ENCODE results near the gene LDHD. TPM values are rescaled to one million over a fixed set of nuclear protein-coding genes. Genes with fewer than 3 reads are reported as not detected.

LDHD gene
- 10 to 100 TPM; 11.8 to 12.6 TPM for polyA plus RNA-seq

- WGBS, 2 donors, result 44 to 46% methylated on average over 15 of the region's 15 CpGs
- peak within 1 kb of the TSS; percentile 29 to 67 for H3K27ac ChIP-seq (ENCODE audit: low read depth in 2 of 2, low read length in 1 of 2)
- H3K4me1 ChIP-seq (ENCODE audit: control insufficient read depth in 2 of 2, insufficient read depth in 2 of 2, low read length in 1 of 2), result peaks cover 0 to 8% of the 10 kb centered on the region in 2 donors
- peaks cover 0 to 3% of the 10 kb centered on the region in 2 donors for H3K36me3 ChIP-seq (ENCODE audit: control insufficient read depth in 2 of 2, insufficient read depth in 2 of 2, low read length in 1 of 2)
- H3K4me3 ChIP-seq (ENCODE audit: low read depth in 1 of 2, low read length in 2 of 2), result peak within 1 kb of the TSS; percentile 63 to 67
- H3K27me3 ChIP-seq (ENCODE audit: control insufficient read depth in 1 of 2, insufficient read depth in 2 of 2, low read length in 2 of 2), result no peaks in the 10 kb centered on the region
- H3K9me3 ChIP-seq (ENCODE audit: control insufficient read depth in 2 of 2, insufficient read depth in 1 of 2, low read depth in 1 of 2, low read length in 1 of 2), result no peaks in the 10 kb centered on the region
Observed at GRCh38 chr16:75116081-75116910, at the start of gene LDHD. Gene LDHD, minus strand, starts transcription at chr16:75116780. Its CDS starts 60 bp downstream, at chr16:75116720.

DNA sequence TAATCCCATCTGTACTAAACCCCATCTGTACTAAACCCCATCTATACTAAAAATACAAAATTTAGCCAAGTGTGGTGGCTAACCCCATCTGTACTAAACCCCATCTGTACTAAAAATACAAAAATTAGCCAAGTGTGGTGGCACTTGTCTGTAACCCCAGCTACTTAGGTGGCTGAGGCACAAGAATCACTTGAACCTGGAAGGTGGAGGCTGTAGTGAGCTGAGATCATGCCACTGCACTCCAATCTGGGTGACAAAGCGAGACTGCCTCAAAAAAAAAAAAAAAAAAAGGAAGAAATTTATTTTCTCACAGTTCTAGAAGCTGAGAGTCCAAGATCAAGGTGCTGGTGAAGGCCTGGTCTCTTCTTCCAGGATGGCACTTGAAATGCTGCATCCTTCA, 43.8 kb upstream of the LDHD start:
- H3K9me3 ChIP-seq (ENCODE audit: control insufficient read depth in 2 of 2, insufficient read depth in 1 of 2, low read depth in 1 of 2, low read length in 1 of 2), result peaks cover 0 to 3% of the 10 kb centered on the region in 2 donors
- 87 to 100% methylated on average over 1 of the region's 1 CpG for WGBS, 2 donors

DNA sequence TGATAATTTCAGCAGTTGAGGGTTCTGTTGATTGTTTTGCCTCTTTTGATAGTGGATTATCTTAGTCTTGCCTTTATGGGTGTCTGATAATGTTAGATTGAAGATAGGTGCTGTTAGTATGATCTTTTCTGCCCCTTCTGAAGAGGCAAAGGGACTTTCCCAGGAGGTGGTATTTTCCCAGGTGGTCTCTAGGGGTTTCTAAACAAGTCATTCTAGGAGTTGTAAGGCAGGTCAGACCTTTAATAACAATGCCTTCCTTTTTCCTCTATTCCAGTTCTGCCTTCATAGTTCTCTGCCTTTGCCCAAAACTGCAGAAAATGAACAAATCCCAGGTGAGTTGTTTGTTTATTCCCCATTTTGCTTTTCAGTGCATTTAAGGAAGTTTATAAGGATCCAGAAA, 36.1 kb upstream of the LDHD start:
- Histone ChIP-seq H3K4me1 (ENCODE audit: control insufficient read depth in 2 of 2, insufficient read depth in 2 of 2, low read length in 1 of 2) (no peaks in the 10 kb centered on the region), H3K27ac (ENCODE audit: low read depth in 2 of 2, low read length in 1 of 2) (no peak overlapping the region), H3K9me3 (ENCODE audit: control insufficient read depth in 2 of 2, insufficient read depth in 1 of 2, low read depth in 1 of 2, low read length in 1 of 2) (peaks cover 0 to 3% of the 10 kb centered on the region in 2 donors), H3K27me3 (ENCODE audit: control insufficient read depth in 1 of 2, insufficient read depth in 2 of 2, low read length in 2 of 2) (no peaks in the 10 kb centered on the region), H3K36me3 (ENCODE audit: control insufficient read depth in 2 of 2, insufficient read depth in 2 of 2, low read length in 1 of 2) (peaks cover 0 to 4% of the 10 kb centered on the region in 2 donors), H3K4me3 (ENCODE audit: low read depth in 1 of 2, low read length in 2 of 2) (no peak overlapping the region)

More for the DNA sequence above, 43.8 kb upstream of the LDHD start:
- H3K27me3 ChIP-seq (ENCODE audit: control insufficient read depth in 1 of 2, insufficient read depth in 2 of 2, low read length in 2 of 2), result peaks cover 0 to 2% of the 10 kb centered on the region in 2 donors
- peaks cover 3 to 7% of the 10 kb centered on the region in 2 donors for H3K36me3 ChIP-seq (ENCODE audit: control insufficient read depth in 2 of 2, insufficient read depth in 2 of 2, low read length in 1 of 2)
- H3K4me1 ChIP-seq (ENCODE audit: control insufficient read depth in 2 of 2, insufficient read depth in 2 of 2, low read length in 1 of 2), result no peaks in the 10 kb centered on the region
- H3K4me3 ChIP-seq (ENCODE audit: low read depth in 1 of 2, low read length in 2 of 2), result no peak overlapping the region
- no peak overlapping the region for H3K27ac ChIP-seq (ENCODE audit: low read depth in 2 of 2, low read length in 1 of 2)

GRCh38 chr16:75151798-75152197, 35.2 kb upstream of the LDHD start:
- WGBS, 2 donors, result 50 to 74% methylated on average over 2 of the region's 2 CpGs
- H3K4me3 ChIP-seq (ENCODE audit: low read depth in 1 of 2, low read length in 2 of 2), result no peak overlapping the region
- H3K9me3 ChIP-seq (ENCODE audit: control insufficient read depth in 2 of 2, insufficient read depth in 1 of 2, low read depth in 1 of 2, low read length in 1 of 2), result peaks cover 0 to 3% of the 10 kb centered on the region in 2 donors

GRCh38 chr16:75148311-75149195, 32.0 kb upstream of the LDHD start, which contains the start of gene ZFP1:
Gene ZFP1, plus strand, starts transcription at chr16:75148524. Its CDS starts 4,428 bp downstream, at chr16:75152952.
- H3K9me3 ChIP-seq (ENCODE audit: control insufficient read depth in 2 of 2, insufficient read depth in 1 of 2, low read depth in 1 of 2, low read length in 1 of 2), result peaks cover 0 to 7% of the 10 kb centered on the region in 2 donors
- peak within 1 kb of the TSS; percentile 97 to 100 for H3K27ac ChIP-seq (ENCODE audit: low read depth in 2 of 2, low read length in 1 of 2)
- WGBS, 2 donors, result 0 to 1% methylated on average over 71 to 93 of the region's 93 CpGs
- no peaks in the 10 kb centered on the region for H3K36me3 ChIP-seq (ENCODE audit: control insufficient read depth in 2 of 2, insufficient read depth in 2 of 2, low read length in 1 of 2)
- no peaks in the 10 kb centered on the region for H3K4me1 ChIP-seq (ENCODE audit: control insufficient read depth in 2 of 2, insufficient read depth in 2 of 2, low read length in 1 of 2)
- no peaks in the 10 kb centered on the region for H3K27me3 ChIP-seq (ENCODE audit: control insufficient read depth in 1 of 2, insufficient read depth in 2 of 2, low read length in 2 of 2)
- H3K4me3 ChIP-seq (ENCODE audit: low read depth in 1 of 2, low read length in 2 of 2), result peak within 1 kb of the TSS; percentile 90 to 100

More at GRCh38 chr16:75151798-75152197, 35.2 kb upstream of the LDHD start:
- no peaks in the 10 kb centered on the region for H3K27me3 ChIP-seq (ENCODE audit: control insufficient read depth in 1 of 2, insufficient read depth in 2 of 2, low read length in 2 of 2)
- no peak overlapping the region for H3K27ac ChIP-seq (ENCODE audit: low read depth in 2 of 2, low read length in 1 of 2)
- H3K36me3 ChIP-seq (ENCODE audit: control insufficient read depth in 2 of 2, insufficient read depth in 2 of 2, low read length in 1 of 2), result peaks cover 0 to 4% of the 10 kb centered on the region in 2 donors
- H3K4me1 ChIP-seq (ENCODE audit: control insufficient read depth in 2 of 2, insufficient read depth in 2 of 2, low read length in 1 of 2), result no peaks in the 10 kb centered on the region

DNA sequence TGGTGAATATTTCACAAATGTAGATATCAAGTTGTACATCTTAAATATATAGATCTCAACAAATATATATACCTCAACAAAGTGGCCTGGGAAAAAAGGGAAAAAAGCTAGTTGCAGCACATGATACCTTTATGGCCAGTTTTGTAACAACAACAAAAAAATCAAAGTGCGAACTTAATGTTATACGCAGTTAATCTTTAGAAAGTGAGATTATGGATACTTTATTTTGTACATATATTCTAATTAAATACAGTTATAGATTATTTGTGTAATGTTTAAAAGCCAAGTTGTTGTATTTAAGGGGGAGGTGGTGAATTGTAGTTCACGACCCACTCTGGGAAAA, 31.4 kb upstream of the LDHD start:
- peak overlapping the region in 1 of 2 donors; percentile 100 for H3K27ac ChIP-seq (ENCODE audit: low read depth in 2 of 2, low read length in 1 of 2)
- H3K4me3 ChIP-seq (ENCODE audit: low read depth in 1 of 2, low read length in 2 of 2), result peak overlapping the region in 1 of 2 donors; percentile 90
- H3K27me3 ChIP-seq (ENCODE audit: control insufficient read depth in 1 of 2, insufficient read depth in 2 of 2, low read length in 2 of 2), result no peaks in the 10 kb centered on the region
- 42 to 52% methylated on average over 3 of the region's 3 CpGs for WGBS, 2 donors
- H3K9me3 ChIP-seq (ENCODE audit: control insufficient read depth in 2 of 2, insufficient read depth in 1 of 2, low read depth in 1 of 2, low read length in 1 of 2), result peaks cover 0 to 7% of the 10 kb centered on the region in 2 donors
- H3K36me3 ChIP-seq (ENCODE audit: control insufficient read depth in 2 of 2, insufficient read depth in 2 of 2, low read length in 1 of 2), result no peaks in the 10 kb centered on the region
- H3K4me1 ChIP-seq (ENCODE audit: control insufficient read depth in 2 of 2, insufficient read depth in 2 of 2, low read length in 1 of 2), result no peaks in the 10 kb centered on the region

DNA sequence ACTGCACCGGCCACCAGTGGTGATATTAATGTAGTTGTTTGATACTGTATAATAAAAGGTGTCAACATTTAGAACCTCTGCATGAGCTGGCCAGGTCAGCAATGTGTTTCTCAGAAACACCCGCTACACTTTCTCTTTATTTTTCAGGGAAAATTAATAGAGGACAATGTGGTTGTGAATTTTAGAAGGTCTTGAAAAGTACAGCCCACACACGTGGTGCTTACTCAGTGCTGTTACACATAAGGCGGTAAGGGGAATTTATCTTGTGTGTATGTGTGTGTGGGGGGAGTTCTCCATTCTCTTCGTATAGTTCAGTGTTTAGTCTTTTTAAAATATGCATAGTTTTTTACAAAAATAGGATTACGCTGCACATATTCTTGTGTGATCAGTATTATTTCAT, 27.4 kb upstream of the LDHD start:
- no peaks in the 10 kb centered on the region for H3K36me3 ChIP-seq (ENCODE audit: control insufficient read depth in 2 of 2, insufficient read depth in 2 of 2, low read length in 1 of 2)
- no peak overlapping the region for H3K4me3 ChIP-seq (ENCODE audit: low read depth in 1 of 2, low read length in 2 of 2)
- peaks cover 0 to 3% of the 10 kb centered on the region in 2 donors for H3K9me3 ChIP-seq (ENCODE audit: control insufficient read depth in 2 of 2, insufficient read depth in 1 of 2, low read depth in 1 of 2, low read length in 1 of 2)
- H3K27me3 ChIP-seq (ENCODE audit: control insufficient read depth in 1 of 2, insufficient read depth in 2 of 2, low read length in 2 of 2), result no peaks in the 10 kb centered on the region
- 78 to 79% methylated on average over 6 of the region's 6 CpGs for WGBS, 2 donors
- no peak overlapping the region for H3K27ac ChIP-seq (ENCODE audit: low read depth in 2 of 2, low read length in 1 of 2)
- H3K4me1 ChIP-seq (ENCODE audit: control insufficient read depth in 2 of 2, insufficient read depth in 2 of 2, low read length in 1 of 2), result no peaks in the 10 kb centered on the region

DNA sequence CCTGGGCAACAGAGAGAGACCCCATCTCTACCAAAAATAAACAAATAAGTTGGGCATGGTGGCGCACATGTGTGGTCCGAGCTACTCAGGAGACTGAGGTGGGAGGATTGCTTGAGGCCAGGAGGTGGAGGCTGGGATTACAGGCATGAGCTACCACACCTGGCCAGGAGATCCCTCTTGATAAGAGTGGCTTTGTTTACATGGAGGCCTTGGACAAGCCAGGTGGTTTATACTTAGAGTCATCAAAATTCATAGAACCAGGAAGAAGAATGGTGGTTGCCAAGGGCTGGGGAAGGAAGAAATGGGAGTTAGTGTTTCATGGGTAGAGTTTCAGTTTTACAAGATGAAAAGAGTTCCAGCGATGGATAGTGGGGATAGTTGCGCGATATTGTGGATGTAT, 22.9 kb upstream of the LDHD start:
- no peaks in the 10 kb centered on the region for H3K9me3 ChIP-seq (ENCODE audit: control insufficient read depth in 2 of 2, insufficient read depth in 1 of 2, low read depth in 1 of 2, low read length in 1 of 2)
- no peaks in the 10 kb centered on the region for H3K4me1 ChIP-seq (ENCODE audit: control insufficient read depth in 2 of 2, insufficient read depth in 2 of 2, low read length in 1 of 2)
- WGBS, 2 donors, result 96 to 99% methylated on average over 5 of the region's 5 CpGs
- no peaks in the 10 kb centered on the region for H3K27me3 ChIP-seq (ENCODE audit: control insufficient read depth in 1 of 2, insufficient read depth in 2 of 2, low read length in 2 of 2)
- H3K27ac ChIP-seq (ENCODE audit: low read depth in 2 of 2, low read length in 1 of 2), result no peak overlapping the region
- no peaks in the 10 kb centered on the region for H3K36me3 ChIP-seq (ENCODE audit: control insufficient read depth in 2 of 2, insufficient read depth in 2 of 2, low read length in 1 of 2)
- H3K4me3 ChIP-seq (ENCODE audit: low read depth in 1 of 2, low read length in 2 of 2), result no peak overlapping the region

DNA sequence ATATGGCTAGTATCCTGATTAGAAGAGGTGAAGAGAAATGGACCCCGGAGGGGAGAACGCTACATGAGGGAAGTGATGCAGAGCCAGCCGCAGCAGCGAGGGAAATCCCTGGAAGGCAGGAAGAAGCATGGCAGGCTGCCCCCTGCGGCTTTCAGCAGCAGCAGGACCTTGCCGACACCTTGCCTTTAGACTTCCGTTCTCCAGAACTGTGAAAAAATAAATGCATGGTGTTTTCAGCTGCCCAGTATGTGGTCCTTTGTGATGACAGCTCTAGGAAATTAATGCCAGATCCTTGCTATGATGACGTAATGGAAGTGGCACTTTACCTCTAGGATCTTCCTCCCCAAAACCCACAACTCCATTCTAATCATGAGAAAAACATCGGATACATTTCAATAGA, 22.1 kb upstream of the LDHD start:
- no peaks in the 10 kb centered on the region for H3K9me3 ChIP-seq (ENCODE audit: control insufficient read depth in 2 of 2, insufficient read depth in 1 of 2, low read depth in 1 of 2, low read length in 1 of 2)

More for the DNA sequence above, 22.1 kb upstream of the LDHD start:
- Histone ChIP-seq H3K27me3 (ENCODE audit: control insufficient read depth in 1 of 2, insufficient read depth in 2 of 2, low read length in 2 of 2) (no peaks in the 10 kb centered on the region), H3K36me3 (ENCODE audit: control insufficient read depth in 2 of 2, insufficient read depth in 2 of 2, low read length in 1 of 2) (no peaks in the 10 kb centered on the region), H3K4me3 (ENCODE audit: low read depth in 1 of 2, low read length in 2 of 2) (no peak overlapping the region), H3K27ac (ENCODE audit: low read depth in 2 of 2, low read length in 1 of 2) (no peak overlapping the region), H3K4me1 (ENCODE audit: control insufficient read depth in 2 of 2, insufficient read depth in 2 of 2, low read length in 1 of 2) (no peaks in the 10 kb centered on the region)
- 64 to 71% methylated on average over 9 of the region's 9 CpGs for WGBS, 2 donors

All from esophagus (tissue), 2 donors.